ENCODE measurements around the gene NOSIP.

Gene NOSIP

GRCh38 chr19:49596954-49597702 is 16.8 kb upstream of the NOSIP start:
- Histone ChIP-seq H3K4me3 (ENCODE audit: low read depth, low read length) (no peak overlapping the region), H3K27me3 (ENCODE audit: insufficient read depth, low read depth, severe bottlenecking) (no peaks in the 10 kb centered on the region), H3K27ac (no peak overlapping the region), H3K9me3 (ENCODE audit: severe bottlenecking) (no peaks in the 10 kb centered on the region), H3K36me3 (peaks cover 79% of the 10 kb centered on the region)
- no peak for TF ChIP-seq CTCF (IDR thresholded peaks at IDR 0.05; ENCODE audit: low read depth, low read length)
- no peak for DNase-seq

GRCh38 chr19:49596407-49596806 is 16.1 kb upstream of the NOSIP start:
- TF ChIP-seq CTCF (IDR thresholded peaks at IDR 0.05; ENCODE audit: low read depth, low read length): no peak
- Histone ChIP-seq H3K27ac (no peak overlapping the region), H3K9me3 (ENCODE audit: severe bottlenecking) (no peaks in the 10 kb centered on the region), H3K36me3 (peaks cover 75% of the 10 kb centered on the region), H3K27me3 (ENCODE audit: insufficient read depth, low read depth, severe bottlenecking) (no peaks in the 10 kb centered on the region), H3K4me3 (ENCODE audit: low read depth, low read length) (no peak overlapping the region)
- DNase-seq: no peak

GRCh38 chr19:49595819-49596404 is 15.6 kb upstream of the NOSIP start:
- TF ChIP-seq CTCF (IDR thresholded peaks at IDR 0.05; ENCODE audit: low read depth, low read length): no peak
- peaks cover 71% of the 10 kb centered on the region for H3K36me3 ChIP-seq
- H3K9me3 ChIP-seq (ENCODE audit: severe bottlenecking): no peaks in the 10 kb centered on the region
- DNase-seq: no peak
- no peak overlapping the region for H3K27ac ChIP-seq
- H3K27me3 ChIP-seq (ENCODE audit: insufficient read depth, low read depth, severe bottlenecking): no peaks in the 10 kb centered on the region
- H3K4me3 ChIP-seq (ENCODE audit: low read depth, low read length): no peak overlapping the region

- Histone ChIP-seq H3K27me3 (ENCODE audit: insufficient read depth, low read depth, severe bottlenecking) (no peaks in the 10 kb centered on the region), H3K36me3 (peaks cover 66% of the 10 kb centered on the region), H3K9me3 (ENCODE audit: severe bottlenecking) (no peaks in the 10 kb centered on the region), H3K27ac (no peak overlapping the region), H3K4me3 (ENCODE audit: low read depth, low read length) (no peak overlapping the region)
- TF ChIP-seq CTCF (IDR thresholded peaks at IDR 0.05; ENCODE audit: low read depth, low read length): no peak
- no peak for DNase-seq
Observed at GRCh38 chr19:49594993-49595818, 14.8 kb upstream of the NOSIP start.

- H3K27ac ChIP-seq: no peak overlapping the region
- DNase-seq: no peak
- peaks cover 57% of the 10 kb centered on the region for H3K36me3 ChIP-seq
- no peak for TF ChIP-seq CTCF (IDR thresholded peaks at IDR 0.05; ENCODE audit: low read depth, low read length)
- no peaks in the 10 kb centered on the region for H3K9me3 ChIP-seq (ENCODE audit: severe bottlenecking)
- no peaks in the 10 kb centered on the region for H3K27me3 ChIP-seq (ENCODE audit: insufficient read depth, low read depth, severe bottlenecking)
- no peak overlapping the region for H3K4me3 ChIP-seq (ENCODE audit: low read depth, low read length)
Observed at GRCh38 chr19:49594157-49594992, 14.0 kb upstream of the NOSIP start.

All from WERI-Rb-1 (cell line).